Hematopoietic multipotent progenitor cell treated with erythropoietin and hydrocortisone succinate and interleukin-3 and kit ligand, for 15 days (in vitro differentiated cells): ENCODE measurements around the gene ANKRD11.
"Not testable (repeated sequence)": the region's sequence is repeated elsewhere in the genome, so short reads cannot be mapped to it uniquely, and the experiment has no call there.

Experiments
- DNase-seq: peaks from one replicate; pipeline ENCODE4 v3.0.0-alpha.2; 2015; ENCODE audit warnings: low spot score

The ANKRD11 gene

GRCh38 chr16:89428605-89429004 is 61.8 kb downstream of the ANKRD11 start:
- DNase-seq, result not testable (repeated sequence)

GRCh38 chr16:89426736-89427530 is 63.4 kb downstream of the ANKRD11 start:
- no peak for DNase-seq

- DNase-seq, result no peak
Observed at GRCh38 chr16:89425523-89425922, 64.8 kb downstream of the ANKRD11 start.

- no peak for DNase-seq
Observed at GRCh38 chr16:89423681-89424260, 66.6 kb downstream of the ANKRD11 start.

GRCh38 chr16:89422905-89423630 is 67.3 kb downstream of the ANKRD11 start:
- DNase-seq, result no peak

GRCh38 chr16:89422527-89422904 is 67.8 kb downstream of the ANKRD11 start:
- DNase-seq, result no peak

GRCh38 chr16:89421300-89421699 is 69.1 kb downstream of the ANKRD11 start:
- DNase-seq, result not testable (repeated sequence)

- no peak for DNase-seq
Observed at GRCh38 chr16:89420204-89420603, 70.2 kb downstream of the ANKRD11 start.

GRCh38 chr16:89418352-89418751 is 72.0 kb downstream of the ANKRD11 start:
- no peak for DNase-seq

- DNase-seq, result no peak
Observed at GRCh38 chr16:89417352-89417751, 73.0 kb downstream of the ANKRD11 start.

GRCh38 chr16:89413811-89414585 is 76.4 kb downstream of the ANKRD11 start:
- no peak for DNase-seq

- no peak for DNase-seq
Observed at GRCh38 chr16:89412811-89413210, 77.5 kb downstream of the ANKRD11 start.

- no peak for DNase-seq
Observed at GRCh38 chr16:89411335-89411850, 79.0 kb downstream of the ANKRD11 start.

- no peak for DNase-seq
Observed at GRCh38 chr16:89410794-89411309, 79.5 kb downstream of the ANKRD11 start.

- DNase-seq, result no peak
Observed at GRCh38 chr16:89410322-89410721, 80.0 kb downstream of the ANKRD11 start.

- DNase-seq, result no peak
Observed at GRCh38 chr16:89409161-89409711, 81.1 kb downstream of the ANKRD11 start.

GRCh38 chr16:89408315-89408714 is 82.0 kb downstream of the ANKRD11 start:
- DNase-seq, result no peak

- DNase-seq, result no peak
Observed at GRCh38 chr16:89407925-89408300, 82.4 kb downstream of the ANKRD11 start.

GRCh38 chr16:89407282-89407924 is 83.0 kb downstream of the ANKRD11 start:
- no peak for DNase-seq

- DNase-seq, result no peak
Observed at GRCh38 chr16:89406277-89406888, 84.0 kb downstream of the ANKRD11 start.

GRCh38 chr16:89404561-89404960 is 85.8 kb downstream of the ANKRD11 start:
- DNase-seq, result no peak
